Iris pigment epithelial cell (primary cell): ENCODE data around the gene GAPDHS.
A peak's percentile ranks its signal among the peaks of the same experiment; 100 is the strongest.

ENCODE experiments used
- DNase-seq: peaks from one replicate; pipeline ENCODE4 v3.0.0-alpha.2; 2011; ENCODE audit warnings: low read depth

The GAPDHS gene

DNA sequence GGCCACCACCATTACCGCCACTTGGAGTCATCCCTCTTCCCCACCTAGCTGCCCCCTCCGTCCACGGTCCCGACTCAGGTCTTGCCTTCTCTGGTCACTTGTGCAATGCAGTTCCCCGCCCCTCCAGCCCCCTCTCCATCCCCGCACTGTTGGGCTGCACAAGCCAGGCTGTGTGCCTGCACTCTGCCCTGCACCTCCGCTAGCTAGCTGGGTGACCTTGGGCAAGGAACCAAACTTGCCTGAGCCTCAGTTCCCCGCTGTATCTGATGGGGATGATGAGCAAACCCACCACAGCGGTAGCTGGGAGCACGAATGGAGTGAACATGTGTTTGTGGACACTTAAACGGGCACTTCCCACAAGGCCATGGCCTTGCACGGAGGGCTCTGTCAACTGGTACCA, 6.6 kb downstream of the GAPDHS start:
- no peak for DNase-seq

- DNase-seq, result no peak
Observed at GRCh38 chr19:35540356-35540927, 7.2 kb downstream of the GAPDHS start.

DNA sequence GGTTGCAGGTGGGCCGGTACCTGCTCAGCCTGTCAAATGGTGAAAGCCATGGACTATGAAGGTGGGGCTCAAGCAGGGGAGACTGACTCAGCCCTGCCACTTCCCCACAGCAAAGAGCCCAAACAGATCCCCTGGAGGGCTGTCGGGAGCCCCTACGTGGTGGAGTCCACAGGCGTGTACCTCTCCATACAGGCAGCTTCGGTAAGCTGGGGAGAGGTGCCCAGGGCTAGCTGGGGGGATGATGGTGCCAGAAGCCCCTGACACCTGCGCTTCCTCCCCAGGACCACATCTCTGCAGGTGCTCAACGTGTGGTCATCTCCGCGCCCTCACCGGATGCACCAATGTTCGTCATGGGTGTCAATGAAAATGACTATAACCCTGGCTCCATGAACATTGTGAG, 9.0 kb downstream of the GAPDHS start:
- no peak for DNase-seq

DNA sequence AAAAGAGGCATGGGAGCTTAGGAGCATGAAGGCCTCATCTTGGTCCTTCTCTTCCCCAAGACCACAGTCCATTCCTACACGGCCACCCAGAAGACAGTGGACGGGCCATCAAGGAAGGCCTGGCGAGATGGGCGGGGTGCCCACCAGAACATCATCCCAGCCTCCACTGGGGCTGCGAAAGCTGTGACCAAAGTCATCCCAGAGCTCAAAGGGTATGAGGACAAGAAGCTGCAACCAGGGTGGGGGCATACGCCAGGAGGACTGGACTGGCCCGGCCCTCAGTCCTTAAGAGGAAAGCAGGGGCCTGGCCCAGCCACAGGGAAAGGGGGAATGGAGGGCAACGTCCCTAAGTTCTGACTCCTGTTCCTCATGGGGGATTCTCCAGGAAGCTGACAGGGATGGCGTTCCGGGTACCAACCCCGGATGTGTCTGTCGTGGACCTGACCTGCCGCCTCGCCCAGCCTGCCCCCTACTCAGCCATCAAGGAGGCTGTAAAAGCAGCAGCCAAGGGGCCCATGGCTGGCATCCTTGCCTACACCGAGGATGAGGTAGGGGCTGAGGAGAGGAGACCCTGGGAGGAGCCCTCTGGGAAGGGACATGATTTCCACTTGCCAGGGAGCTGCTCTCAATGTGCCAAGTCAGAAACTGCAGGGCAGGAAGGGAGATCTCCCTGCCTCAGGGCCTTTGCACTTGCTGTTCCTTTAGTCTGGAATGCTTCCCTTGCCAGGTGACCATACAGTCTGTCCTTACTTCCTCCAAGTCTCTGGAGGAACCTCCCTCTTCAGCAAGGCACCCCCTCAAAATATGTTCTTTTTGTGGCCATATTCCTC, 10.2 kb downstream of the GAPDHS start:
- no peak for DNase-seq

DNA sequence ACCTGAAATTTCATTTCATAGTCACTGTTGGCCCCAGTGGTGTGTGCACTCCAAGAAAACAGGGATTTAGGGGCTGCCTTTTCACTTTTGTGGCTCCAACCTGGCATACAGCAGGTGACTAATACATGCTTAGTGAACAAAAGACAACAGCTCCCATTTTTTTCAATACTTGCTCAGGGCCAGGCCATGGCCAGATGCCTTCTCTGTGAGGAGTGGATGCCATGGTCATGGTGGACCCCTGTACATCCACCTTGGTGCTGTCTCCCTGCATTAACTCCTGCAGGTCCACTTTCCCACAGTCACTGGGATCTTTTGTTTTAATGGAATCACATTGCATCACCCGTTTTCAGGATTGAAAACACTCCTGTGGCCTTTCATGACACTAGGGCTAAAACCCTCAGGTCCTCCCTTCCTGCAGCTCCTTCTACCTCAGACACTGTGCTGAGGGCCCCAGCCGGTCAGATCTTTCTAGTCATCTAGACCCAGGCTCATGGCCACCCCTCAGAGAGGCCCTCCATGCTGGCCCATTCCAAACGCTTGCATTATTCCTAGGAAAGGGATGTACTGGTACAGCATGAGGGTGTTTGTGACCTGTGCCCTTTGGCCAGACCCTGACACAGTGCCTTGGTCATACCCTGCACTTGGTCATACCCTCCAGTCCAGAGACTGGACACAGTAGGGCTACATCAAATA, 11.0 kb downstream of the GAPDHS start:
- DNase-seq, result no peak

DNA sequence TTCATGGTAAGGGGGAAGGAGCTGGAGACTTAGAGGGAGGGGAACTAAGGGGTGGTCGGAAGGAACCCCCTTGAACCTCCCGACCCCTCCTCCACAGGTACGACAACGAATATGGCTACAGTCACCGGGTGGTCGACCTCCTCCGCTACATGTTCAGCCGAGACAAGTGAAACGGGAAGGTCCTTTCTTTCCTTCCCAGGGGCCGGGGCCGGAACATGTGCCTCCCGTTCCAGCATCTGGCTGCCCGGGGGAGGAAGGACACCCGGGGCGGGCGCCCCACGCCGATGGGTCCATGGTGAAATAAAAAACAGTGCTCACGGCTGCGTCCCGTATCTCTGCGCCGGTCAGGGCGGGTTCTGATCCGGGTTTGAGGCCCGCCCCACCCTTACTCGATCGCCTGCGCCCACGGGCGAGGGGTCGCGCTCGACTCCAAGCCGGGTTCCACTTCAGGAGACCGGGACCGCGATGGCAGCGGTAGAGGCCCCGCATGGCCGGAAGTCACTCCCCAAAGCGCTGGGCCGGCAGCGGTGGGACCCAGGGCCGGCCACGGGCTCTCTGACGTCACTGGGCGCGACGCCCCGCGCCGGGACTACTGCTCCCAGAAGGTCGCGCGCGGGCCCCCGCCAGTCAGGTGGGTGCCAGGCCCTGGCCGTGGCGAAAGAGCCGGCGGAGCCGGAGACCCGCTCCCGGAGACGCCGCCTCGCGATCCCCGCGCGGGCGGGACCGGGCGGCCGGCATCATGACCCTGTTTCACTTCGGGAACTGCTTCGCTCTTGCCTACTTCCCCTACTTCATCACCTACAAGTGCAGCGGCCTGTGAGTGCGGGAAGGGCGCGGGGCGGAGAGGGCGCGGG, 12.0 kb downstream of the GAPDHS start, which contains the start of gene TMEM147:
Gene TMEM147 (plus strand): TSS at position 626 of the 854 bp plus-strand sequence. CDS start 114 bp downstream, at position 740.
- peak; percentile 85 for DNase-seq

- DNase-seq, result peak; percentile 17
Observed at GRCh38 chr19:35545855-35546381, 12.7 kb downstream of the GAPDHS start.

DNA sequence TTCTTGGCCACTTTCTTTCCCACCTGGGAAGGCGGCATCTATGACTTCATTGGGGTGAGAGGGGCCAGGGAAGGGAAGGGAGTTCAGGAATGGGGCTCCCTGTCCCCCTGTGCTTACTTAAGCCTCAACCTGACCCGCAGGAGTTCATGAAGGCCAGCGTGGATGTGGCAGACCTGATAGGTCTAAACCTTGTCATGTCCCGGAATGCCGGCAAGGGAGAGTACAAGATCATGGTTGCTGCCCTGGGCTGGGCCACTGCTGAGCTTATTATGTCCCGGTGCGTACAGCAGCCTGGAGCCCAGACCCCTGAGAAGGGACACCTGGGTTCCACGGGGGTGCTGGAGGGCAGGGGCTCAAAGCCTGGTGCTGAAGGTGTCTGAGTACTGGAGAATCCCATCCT, 13.3 kb downstream of the GAPDHS start:
- DNase-seq, result no peak

GRCh38 chr19:35549174-35549788, 16.0 kb downstream of the GAPDHS start:
- peak; percentile 59 for DNase-seq

- DNase-seq, result no peak
Observed at GRCh38 chr19:35549879-35550523, 16.7 kb downstream of the GAPDHS start.

- no peak for DNase-seq
Observed at GRCh38 chr19:35551091-35551810, 18.0 kb downstream of the GAPDHS start.

GRCh38 chr19:35552534-35553384, 19.5 kb downstream of the GAPDHS start:
- no peak for DNase-seq

DNA sequence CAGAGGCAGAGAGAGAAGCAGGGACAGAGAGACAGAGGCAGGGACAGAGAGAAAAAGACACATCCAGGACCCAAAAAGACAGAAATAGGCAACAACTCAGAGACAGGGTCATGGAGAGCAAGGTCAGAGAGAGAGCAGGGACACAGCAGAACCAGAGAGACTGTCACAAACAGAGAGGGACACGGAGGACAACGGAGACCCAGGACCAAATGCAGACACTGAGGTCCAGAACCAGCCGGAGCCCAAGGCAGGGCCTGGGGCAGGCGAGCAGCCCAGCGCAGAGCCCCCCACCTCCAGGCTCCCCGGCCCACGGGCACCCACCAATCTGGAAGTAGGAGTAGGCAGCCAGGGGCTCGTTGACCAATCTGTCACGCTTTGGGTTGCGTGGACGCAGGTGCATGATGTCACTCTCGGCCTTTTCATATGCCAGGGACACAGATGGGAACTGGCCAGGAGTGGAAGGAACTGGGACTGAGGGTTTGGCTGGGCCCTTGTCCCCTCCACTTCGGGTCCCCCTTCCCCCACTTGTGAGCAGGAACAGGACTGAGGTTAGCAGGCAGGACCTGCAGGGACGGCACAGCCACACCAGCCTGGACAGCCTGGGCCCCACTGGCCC, 20.2 kb downstream of the GAPDHS start:
- no peak for DNase-seq

- no peak for DNase-seq
Observed at GRCh38 chr19:35554076-35554475, 20.8 kb downstream of the GAPDHS start.

- peak; percentile 12 for DNase-seq
Observed at GRCh38 chr19:35555301-35556005, 22.2 kb downstream of the GAPDHS start.

DNA sequence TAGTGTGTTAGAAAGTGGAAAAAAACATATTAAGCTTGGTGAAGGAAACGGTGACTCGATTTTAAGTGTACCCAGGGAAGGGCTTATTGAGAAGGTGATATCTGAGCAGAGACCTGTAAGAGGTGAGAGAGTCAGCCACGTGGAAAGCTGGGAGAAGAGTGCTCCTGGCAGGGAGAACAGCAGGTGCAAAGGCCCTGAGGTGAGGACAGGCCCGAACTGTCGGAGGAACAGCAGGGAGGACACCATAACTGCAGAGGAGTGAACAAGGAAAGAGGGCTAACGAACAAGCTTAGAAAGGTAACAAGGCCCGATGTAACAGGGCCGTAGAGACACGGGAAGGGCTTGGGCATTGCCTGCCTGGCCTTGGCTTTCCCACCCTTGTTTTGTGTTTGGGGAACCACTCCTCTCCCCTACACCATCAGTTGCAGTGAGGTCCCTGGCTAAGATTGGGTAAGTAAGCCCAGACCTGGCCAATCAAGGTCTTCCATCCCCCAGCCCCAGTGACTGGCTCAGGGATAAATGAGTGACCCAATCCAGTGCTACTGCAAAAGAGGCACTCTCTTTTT, 22.9 kb downstream of the GAPDHS start:
- DNase-seq, result no peak

DNA sequence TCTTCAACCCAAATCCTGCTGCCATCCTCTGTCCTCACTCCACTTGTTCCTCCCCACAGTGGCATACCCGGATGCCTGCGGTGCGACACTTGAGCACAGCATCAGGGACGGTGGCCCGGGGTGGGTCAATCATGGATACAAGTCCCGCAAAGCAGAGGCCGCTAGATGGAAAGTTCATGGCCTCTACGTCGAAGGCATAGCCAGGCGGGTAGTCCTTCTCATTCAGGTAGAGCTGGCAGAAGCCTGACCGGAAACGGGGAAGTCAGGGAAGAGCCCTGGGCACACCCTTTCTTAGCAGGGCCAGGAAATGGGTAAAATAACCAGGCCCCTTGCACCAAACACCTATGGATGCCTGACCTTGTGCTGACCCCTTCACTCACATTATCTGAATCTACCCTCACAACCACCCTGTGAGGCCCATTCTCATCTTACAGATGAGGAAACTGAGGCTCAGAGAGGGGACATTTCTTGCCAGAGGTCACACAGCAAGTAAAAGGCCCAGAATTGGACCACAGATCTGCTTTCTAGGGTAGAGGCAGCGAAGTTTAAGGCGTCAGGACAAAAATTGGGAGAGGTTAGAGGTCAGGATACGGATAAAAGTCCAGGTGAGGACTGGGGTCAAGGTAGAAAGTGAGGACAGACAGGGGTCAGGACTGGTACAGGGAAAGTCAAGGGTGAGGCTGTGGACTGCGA, 23.7 kb downstream of the GAPDHS start:
- no peak for DNase-seq
